Hepatic stellate cell (primary cell): ENCODE data around the gene NEURL1.
"Not testable (repeated sequence)": the region's sequence is repeated elsewhere in the genome, so short reads cannot be mapped to it uniquely, and the experiment has no call there.

Source experiments
- DNase-seq: peaks from one replicate; pipeline ENCODE4 v3.0.0; 2011; ENCODE audit warnings: low spot score

NEURL1 gene

GRCh38 chr10:103622935-103623574, 129.6 kb downstream of the NEURL1 start:
- DNase-seq = no peak

- no peak for DNase-seq
Observed at GRCh38 chr10:103626178-103626577, 132.7 kb downstream of the NEURL1 start.

DNA sequence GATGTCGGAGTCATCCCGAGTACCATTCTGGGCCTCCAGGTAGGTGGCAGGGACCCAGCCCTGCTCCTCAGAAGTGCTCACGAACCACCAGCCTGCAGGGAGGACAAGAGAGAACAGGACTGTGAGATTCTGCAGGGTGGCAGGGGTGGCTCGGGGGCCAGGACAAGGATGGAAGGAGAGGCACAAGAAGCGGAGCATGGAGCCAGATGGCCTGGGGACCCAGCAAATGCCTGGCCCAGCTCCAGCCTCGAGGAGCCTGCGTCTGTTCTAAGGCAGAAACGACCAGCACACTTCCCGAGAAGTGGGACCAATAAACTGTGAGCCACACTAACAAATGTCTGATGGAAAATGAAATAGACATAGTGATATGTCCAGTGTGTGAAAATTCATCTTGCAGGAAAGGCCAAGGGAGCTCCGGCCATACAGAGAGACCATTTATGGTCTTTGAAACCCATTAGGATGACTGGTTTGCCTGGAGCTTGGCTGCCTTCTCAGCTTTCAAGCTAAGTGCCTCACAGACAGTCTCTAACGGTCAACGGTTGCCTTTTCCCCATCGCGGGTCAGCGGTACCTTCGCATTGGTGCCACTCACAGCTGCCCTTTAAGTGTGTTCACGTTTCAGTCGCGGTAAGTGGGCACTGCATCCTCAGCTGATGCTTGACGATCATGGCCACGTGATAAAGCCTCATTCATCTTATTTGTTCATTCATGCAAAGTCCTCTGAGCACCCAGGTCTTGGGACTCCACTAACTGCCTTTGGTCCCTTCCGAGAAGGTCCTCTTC, 133.8 kb downstream of the NEURL1 start:
- DNase-seq = no peak

DNA sequence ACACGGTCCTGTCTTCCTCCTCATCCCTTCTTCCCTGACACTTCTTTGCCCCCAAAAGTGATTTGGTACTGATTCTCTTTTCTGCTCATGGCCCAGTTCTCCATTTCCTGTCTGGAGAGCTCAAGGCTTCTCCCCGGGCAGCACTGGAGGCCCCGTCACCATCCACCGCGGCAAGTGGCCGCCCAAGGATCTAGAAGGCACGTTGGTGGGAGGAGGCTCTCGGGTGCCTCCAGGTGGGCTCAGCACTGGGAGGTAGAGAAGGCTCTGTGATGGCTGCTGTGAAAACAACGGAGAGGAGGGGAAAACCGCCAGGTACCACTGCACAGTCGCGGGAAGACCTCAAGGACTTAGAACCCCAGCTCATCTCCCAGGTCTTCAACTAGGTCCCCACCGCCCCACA, 134.4 kb downstream of the NEURL1 start:
- DNase-seq = no peak

DNA sequence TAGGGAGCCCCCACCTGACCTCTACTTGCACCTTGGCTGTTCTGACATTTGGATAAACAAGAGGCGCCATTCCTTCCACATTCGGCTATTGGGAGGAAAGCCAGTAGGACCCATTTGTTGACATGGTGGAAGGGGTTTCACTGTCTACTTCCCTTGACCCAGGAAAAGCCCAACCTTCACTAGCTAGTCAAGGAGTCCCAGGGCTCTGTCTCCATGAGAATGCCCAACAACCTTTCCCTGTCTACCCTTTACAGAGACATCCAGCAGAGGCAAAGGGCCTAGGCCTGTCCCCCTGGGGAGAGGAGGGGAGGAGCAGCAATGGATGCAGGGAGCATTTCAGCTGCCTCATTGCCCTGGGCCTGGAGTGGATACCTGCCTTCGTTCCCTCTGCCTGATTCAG, 136.1 kb downstream of the NEURL1 start:
- DNase-seq = no peak

- DNase-seq = no peak
Observed at GRCh38 chr10:103630156-103630555, 136.7 kb downstream of the NEURL1 start.

- DNase-seq = no peak
Observed at GRCh38 chr10:103632247-103632642, 138.7 kb downstream of the NEURL1 start.

GRCh38 chr10:103632871-103633270, 139.4 kb downstream of the NEURL1 start:
- not testable (repeated sequence) for DNase-seq

- no peak for DNase-seq
Observed at GRCh38 chr10:103633846-103634245, 140.3 kb downstream of the NEURL1 start.

GRCh38 chr10:103635580-103635979, 142.1 kb downstream of the NEURL1 start:
- no peak for DNase-seq

- DNase-seq = no peak
Observed at GRCh38 chr10:103636492-103636891, 143.0 kb downstream of the NEURL1 start.

DNA sequence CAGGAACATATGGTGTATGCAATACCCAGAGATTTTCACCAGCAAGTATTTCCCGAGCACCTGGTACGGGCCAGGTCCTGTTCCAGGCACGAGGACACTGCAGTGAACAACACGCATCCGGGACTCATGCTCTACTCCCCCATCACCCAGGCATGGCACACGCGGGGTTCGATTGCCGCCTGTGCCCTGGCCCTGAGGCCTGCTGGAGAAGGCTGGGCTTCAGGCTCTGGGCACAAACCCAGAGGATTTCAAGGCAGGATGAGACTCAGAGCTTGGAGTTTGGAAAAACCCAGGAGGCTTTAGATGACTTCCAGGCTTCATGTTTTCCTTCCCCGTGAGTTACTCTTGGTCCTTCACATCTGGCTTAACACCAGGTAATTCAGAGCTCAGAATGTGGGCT, 143.5 kb downstream of the NEURL1 start:
- DNase-seq = no peak

DNA sequence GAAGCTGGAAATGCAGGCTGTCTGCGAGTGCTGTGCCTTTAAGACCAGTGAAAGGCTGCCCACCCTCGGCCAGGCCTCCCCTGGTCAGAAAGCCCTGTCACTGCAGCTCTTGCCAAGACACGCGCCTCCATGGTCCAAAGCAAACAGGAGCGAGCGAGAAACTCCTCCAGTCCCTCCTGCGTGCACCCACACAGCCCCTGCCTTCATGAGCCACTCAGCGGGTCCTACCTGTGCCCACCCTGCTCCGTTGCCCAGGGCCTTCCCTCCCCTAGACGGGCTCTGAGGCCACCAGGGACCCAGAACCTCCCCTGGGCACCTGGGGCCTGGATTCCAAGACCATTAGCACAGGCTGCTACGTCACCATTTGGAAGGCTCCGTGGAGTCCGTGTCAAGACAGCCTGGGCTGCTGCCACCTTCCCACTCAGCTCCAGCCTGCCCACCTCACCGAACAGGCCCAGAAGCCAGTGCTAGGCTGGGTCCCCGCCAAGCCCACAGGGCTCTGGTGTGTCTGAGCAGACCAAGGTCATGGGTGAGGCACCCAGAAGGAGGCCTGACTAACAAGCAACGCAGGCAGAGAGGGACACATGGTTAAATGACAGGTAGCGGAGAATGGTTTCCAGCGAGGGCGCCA, 144.5 kb downstream of the NEURL1 start:
- DNase-seq = peak; percentile 55

- DNase-seq = no peak
Observed at GRCh38 chr10:103638948-103639347, 145.4 kb downstream of the NEURL1 start.

DNA sequence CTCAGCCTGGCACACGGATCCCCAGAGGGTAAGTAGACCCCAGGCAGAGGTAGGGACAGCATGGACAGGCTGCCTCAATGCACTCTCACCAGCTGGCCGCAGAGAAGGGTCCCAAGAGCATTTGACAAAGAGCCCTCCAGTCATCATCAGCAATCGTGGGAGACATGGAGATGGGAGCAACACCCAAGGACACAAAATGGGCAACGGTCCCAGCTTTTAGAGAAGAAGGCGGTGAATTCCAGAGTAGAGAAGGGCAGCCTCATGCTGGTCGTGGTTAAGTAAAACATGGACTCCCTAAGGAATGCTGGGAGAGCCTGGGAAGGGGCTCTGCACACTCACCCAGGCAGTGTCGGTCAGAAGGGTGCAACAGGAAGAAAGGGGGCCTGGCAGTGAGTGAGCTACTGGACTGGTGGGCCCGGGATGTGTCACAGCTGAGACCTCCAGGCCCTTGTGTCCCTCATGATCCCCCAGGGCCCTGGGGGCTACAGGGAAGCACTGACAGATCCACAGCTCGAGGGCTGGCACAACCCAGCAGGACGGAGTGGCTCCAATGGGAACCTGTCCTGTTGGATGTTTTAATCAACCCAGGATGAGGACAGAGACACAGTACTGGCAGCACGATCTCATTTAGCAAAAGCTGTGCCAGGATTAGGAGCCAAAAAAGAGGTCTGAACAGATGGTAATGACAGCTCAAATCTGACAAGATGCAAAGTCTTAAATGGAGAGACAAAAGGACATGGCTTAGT, 147.1 kb downstream of the NEURL1 start:
- no peak for DNase-seq

- DNase-seq = no peak
Observed at GRCh38 chr10:103641326-103641725, 147.8 kb downstream of the NEURL1 start.
